Measurements from ENCODE around the gene METRN.
A peak's percentile ranks its signal among the peaks of the same experiment; 100 is the strongest.
"Not testable (repeated sequence)": the region's sequence is repeated elsewhere in the genome, so short reads cannot be mapped to it uniquely, and the experiment has no call there.

METRN gene

DNA sequence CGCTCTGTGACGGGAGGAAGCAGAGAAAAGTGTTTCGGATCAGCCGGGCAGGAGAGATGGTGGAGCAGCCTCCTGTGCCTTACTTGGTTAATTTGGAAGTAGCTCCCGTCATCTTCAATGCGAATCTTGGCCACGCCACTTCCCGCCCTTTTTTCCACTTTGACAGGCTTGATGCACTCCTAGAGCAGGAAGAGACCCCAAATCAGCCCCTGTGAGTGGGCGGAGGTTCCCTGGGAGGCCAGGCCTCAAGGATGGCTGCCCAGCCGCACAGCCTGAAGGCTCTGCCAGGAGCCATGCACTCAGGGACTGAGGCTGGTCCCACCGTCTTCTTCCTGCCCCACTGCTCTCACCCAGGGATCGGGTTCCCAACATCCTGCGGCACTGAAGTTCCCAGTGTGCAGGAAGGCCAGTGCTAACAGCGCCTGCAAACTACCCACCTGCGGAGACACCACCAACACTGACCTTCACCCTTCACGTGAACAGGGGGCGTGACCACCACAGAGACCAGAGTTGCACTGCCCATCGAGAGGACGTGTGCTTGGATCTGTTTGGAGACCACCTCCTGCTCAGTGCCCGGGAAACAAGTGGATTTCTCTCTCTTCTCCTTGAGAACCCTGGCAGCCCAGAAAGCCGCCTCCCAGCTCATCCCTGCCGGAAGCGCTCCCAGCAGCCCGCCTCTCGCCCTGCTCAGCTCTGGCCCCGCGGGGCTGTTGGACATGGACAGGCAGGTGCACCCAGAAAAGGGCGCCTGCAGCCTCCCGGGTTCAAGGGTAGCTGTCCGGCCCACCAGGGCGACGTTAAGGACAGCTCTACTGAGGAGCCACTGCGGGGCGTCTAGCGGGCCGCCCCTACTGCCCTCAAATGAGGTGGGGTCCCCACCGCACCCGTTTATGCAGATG, 24.9 kb downstream of the METRN start:
- DNase-seq = peak; percentile 54

DNA sequence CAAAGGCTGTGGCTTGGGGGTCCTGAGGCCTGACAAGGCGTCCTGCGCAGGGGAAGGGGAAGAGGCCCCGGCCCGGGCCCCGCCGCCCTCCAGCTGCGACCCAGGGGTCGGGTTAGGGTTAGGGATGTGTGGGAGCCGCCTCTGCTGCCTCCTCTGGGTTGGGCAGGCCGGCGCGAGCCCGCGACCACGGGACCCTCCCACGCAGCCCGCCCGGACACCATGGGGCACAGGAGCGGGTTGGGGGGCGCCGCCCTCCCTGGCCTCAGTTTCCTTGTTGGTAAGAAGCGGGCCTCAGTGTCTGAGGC, 25.5 kb downstream of the METRN start:
- DNase-seq = no peak

DNA sequence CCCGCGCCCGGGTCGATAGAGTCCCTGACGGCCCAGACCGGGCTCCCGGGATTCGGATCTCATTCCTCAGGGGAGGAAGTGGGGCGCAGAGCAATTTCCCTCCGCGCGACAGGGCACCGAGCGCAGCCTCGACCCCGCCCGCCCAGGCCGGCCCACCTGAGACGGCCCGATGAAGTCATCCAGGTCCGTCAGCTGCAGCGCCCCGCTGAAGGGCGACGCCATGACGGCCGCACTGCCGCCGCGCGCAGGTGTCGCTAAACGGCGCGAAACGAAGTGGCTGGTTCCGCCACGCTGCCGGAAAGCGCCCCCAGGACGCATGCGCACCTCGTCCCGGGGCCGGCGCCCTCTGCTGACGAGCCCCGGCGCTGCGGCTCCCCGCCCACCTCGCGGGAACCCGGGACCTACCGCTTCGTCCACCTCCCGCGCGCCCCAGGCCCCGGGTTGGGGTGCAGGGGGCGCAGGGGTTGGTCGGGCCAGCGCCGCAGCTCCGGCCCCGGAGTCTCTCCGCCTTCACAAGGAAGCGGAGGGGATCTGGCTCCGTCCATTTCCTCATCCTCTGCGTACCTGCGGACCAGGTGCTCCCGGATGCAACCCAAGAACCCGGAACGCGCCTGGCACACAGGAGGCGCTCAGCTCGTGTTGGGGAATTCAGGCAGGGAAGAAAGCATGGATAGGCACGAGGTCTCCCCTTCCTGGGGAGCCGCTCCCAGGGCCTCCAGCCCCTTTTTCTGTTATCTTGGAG, 26.0 kb downstream of the METRN start, which contains the start of gene CIAO3:
Gene CIAO3, minus strand, starts transcription at position 234 of the 742 bp plus-strand sequence. Its CDS starts 12 bp downstream, at position 222.
- DNase-seq = peak; percentile 93

DNA sequence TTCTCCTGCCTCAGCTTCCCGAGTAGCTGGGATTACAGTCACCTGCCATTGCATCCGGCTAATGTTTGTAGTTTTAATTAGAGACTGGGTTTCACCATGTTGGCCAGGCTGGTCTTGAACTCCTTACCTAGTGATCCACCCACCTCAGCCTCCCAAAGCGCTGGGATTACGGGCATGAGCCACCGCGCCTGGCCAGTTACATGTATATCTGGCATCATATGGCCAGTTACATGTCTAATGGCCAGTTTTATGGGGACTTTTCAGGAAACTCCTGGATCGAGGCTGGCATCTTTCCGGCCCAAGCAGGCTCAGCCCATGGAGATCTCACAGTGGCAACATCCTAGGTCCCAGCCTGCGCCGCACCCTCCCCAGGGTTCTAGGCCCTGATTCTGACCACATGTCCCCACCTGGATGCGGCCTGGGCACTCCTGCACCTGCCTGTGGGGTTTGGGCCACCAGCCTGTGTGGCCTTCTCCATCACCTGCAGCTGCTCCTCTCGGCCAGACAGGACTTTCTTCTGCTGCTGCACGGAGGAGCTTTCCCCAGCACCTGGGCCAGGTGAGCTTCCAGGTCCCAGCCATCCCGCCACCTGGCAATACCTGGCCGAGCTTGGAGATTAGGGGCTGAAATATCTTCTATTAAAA, 27.2 kb downstream of the METRN start:
- peak; percentile 28 for DNase-seq

DNA sequence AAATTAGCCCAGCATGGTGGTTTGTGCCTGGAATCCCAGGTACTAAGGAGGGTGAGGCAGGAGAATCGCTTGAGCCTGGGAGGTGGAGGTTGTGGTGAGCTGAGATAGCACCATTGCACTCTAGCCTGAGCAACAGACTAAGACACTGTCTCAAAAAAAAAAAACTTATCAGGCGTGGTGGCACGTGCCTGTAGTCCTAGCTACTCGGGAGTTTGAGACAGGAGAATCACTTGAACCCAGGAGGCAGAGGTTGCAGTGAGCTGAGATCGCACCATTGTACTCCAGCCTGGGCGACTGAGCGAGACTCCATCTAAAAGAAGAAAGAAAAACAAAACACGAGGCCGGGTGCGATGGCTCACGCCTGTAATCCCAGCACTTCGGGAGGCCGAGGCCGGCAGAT, 28.0 kb downstream of the METRN start:
- DNase-seq = not testable (repeated sequence)

DNA sequence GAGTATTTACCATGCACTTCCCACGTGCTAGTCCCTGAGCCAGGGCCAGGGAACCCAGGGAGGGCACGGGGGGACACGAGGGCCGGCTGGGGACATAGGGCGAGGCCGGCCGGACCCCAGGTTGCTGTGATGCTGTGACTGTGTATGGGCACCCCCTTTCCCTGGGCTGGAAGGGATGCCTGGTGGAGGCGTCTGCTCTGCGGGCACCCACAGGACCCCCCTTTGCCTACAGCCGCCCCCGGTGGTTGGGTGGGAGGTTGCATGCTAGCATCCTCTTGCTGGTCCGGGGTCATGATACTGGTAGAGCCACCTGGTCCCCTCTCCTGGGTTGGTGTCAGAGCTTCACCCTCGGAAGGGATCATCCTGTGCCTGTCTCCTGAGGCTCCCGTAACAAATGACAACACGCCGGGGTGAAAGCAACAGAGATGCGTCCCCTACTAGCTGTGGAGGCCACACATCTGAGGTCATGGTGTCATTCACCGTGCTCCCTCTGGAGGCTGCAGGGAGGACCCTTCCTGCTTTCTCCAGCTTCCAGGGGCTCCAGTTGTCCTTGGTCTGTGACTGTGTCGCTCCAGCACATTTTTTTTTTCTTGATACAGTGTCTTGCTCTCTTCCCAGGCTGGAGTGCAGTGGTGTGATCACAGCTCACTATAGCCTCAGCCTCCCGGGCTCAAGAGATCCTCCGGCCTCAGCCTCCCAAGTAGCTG, 29.0 kb downstream of the METRN start:
- no peak for DNase-seq

DNA sequence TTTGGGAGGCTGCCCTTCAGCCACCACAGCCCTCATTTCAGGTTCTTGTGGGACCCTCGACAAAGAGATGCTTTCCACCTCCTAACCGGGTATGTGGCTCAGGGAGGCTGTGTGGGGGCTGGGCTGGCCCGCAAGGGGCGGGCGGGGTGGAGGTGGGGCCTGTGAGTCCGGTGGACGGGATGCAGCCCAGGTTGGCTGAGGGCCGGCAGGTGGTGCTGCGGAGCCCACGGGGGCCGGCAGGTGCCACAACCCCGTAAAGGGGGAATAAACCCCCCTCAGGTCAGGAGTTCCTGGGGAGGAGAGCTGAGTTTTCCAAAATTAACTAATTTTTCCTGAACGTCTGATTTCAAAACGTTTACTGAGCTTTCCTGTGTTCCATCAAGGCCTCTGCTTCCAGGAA, 30.8 kb downstream of the METRN start:
- peak; percentile 67 for DNase-seq

DNA sequence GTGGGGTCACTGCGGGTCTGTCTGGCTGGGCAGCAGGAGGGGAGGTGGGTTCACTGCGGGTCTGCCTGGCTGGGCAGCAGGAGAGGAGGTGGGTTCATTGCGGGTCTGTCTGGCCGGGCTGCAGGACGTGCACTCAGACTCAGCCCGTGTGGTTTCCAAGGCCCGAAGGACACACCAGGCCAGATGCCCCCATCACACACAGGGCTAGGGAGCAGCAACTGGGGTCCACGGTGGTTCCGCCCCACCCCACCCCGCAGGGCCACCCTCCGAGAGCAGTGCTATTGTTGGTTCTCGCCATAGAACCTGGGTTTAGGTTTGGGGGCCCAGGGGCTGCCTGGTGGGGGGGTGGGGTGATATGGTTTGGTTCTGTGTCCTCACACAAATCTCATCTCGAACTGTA, 31.7 kb downstream of the METRN start:
- DNase-seq = no peak

DNA sequence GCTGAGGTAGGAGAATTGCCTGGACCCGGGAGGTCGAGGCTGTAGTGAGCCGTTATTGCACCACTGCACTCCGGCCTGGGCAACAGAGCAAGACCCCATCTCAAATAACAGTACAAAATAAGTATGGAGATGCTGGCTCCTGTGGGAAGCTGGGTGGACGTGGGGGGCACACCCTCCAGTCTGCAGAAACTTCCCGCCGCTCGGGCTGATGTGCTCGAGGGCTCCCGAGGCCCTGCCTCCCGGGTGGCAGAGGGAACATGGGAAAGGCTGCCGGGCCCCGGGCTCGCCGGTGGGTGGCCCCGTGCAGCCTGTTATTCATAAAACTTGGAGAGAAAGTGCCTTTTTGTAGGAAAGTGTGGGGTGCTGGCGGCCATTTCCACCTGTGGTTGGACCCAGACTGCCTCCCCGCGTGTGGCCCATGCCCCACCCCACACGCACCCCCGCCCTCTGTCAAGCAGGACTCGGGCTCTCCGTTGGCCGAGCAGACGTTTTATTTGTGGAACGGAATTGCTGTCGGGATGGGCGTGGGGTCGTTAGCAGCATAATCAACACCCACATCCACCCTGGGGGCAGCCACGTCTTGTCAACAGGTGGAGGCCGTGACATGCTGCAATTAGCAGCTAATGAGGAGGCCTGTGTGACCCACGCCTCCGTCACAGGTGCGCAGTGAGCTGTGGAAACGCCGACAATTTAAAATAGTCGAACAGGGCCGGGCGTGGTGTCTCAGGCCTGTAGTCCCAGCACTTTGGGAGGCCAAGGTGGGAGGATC, 33.2 kb downstream of the METRN start:
- DNase-seq = peak; percentile 57

DNA sequence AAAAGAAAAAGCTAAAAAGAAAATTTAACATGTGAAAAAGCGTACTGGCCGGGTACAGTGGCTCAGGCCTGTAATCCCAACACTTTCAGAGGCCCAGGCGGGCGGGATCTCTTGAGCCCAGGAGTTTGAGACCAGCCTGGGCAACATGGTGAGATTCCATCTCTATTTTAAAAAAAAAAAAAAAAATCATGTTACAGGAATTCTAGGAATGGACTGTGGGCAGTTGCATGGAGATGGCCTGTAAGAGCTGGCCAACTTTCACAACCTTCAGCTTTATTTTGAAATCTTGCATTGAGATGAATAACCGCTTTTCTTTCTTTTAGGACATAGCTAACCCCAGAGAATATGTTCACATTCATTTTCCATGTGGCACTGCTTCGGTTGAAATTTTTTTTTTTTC, 34.1 kb downstream of the METRN start:
- DNase-seq = no peak

DNA sequence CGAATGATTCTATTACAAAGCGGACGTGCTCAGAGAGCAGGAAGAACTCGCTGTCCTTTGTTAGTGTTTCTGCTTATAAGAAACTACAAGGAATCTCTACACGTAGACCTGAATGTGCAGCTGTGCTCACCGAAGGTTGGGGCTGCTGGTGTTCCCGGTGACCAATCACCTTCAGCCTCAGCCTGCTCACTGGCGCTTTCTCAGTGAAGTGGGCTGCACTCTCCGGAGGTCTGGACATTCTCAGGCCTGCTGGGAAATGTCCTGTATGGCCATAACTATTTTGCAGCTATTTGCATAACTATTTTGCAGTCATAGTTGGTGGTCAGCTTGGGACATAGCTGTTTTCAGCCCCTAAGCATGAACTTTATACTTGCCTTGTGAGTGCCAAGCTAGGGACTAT, 35.6 kb downstream of the METRN start:
- DNase-seq = no peak

DNA sequence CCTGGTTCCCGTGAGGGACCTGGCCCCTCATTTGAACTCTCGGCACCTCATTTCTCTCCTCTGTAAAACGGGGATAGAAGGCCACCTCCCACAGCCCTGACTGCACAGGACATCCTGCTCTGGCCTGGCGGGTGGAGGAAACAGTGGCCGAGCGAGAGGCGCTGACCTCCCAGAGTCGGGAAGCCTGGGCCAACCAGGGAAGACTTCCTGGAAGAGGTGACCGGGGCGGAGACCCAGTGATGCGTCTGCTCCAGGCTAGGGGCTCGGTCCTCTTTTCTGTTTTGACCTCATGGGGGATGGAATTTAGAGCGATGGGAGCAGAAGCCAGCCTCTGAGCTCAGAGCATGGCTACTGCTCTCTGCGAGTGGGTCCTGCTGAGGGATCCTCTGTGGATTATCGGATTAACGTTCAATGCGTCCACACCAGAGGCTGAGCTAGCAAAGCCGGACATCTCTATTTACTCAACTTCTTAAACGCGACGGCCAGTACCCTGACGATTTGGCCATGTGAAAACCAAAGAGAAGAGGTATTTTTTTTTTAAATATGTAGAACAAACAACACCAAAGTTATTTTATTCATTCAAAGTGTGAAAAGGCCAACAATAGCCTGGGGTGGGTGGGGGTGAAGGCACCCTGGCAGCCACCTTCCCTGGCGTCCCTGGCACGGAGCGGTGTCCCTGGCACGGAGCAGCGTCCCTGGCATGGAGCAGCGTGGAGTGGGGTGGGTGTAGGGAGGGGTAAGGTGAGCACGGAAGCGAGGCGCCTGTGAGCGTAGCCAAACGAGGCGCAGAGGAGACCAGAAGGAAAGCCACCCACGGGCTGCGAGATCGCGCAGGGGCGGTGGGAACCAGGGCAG, 36.5 kb downstream of the METRN start:
- no peak for DNase-seq

DNA sequence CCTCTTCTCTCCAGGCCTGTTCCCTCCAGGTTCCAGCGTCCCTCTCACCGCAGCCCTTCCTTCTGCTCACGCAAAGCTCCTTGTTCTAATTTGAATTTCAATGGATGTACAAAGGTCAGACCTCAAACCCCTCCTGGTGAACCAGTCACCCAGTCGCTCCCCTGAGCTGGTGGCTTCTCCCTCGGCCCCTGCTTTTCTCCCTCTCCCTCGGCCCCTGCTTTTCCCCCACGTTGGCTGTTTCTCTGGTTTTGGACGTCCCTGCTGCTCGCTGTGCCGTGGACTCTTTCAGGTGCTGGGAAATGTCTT, 37.0 kb downstream of the METRN start:
- DNase-seq = no peak

DNA sequence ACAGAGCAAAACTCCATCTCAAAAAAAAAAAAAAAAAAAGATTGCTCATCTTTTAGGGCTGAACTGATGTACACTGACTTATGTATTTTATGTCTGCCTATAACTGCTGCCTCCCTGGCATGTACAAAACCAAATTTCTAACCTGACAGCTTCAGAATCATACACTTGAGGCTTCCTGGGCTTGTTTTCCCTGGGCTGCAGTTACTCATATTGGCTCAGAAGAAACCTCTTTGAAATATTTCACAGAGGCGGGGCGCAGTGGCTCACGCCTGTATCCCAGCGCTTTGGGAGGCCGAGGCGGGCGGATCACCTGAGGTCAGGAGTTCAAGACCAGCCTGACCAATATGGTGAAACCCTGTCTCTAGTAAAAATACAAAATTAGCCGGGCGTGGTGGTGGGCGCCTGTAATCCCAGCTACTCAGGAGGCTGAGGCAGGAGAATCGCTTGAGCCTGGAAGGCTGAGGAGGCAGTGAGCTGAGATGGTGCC, 39.2 kb downstream of the METRN start:
- DNase-seq = not testable (repeated sequence)

DNA sequence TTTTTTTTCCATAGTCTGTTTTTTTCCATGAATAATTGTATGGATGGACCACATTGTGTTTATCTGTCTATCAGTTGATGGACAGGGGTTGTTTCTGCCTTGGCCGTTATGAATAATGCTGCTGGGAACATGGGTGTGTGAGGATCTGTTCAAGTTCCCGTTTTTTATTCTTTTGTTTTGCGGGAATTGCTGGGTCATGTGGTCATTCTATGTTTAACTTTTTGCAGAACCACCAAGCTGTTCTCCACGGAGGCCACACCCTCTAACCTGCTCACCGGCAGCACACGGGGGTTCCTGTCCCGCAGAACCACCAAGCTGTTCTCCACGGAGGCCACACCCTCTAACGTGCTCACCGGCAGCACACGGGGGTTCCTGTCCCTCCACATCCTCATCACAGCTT, 39.7 kb downstream of the METRN start:
- no peak for DNase-seq

DNA sequence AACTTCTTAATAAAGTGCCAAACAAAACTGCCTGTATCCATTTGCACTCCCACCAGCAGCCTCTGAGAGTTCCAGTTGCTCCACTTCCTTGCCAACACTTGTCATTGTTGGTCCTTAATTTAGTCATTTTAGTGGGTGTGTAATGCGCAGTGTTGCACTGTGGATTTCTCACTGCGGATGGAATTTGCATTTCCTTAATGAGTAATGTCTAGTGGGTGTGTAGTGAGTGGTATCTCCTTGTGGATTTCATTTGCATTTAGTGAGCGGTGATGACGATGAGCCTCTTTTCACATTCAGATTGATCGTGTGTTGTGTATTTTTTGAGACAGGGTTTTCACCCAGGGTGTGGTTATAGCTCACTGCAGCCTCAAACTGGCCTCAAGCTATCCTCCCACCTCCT, 41.5 kb downstream of the METRN start:
- no peak for DNase-seq

DNA sequence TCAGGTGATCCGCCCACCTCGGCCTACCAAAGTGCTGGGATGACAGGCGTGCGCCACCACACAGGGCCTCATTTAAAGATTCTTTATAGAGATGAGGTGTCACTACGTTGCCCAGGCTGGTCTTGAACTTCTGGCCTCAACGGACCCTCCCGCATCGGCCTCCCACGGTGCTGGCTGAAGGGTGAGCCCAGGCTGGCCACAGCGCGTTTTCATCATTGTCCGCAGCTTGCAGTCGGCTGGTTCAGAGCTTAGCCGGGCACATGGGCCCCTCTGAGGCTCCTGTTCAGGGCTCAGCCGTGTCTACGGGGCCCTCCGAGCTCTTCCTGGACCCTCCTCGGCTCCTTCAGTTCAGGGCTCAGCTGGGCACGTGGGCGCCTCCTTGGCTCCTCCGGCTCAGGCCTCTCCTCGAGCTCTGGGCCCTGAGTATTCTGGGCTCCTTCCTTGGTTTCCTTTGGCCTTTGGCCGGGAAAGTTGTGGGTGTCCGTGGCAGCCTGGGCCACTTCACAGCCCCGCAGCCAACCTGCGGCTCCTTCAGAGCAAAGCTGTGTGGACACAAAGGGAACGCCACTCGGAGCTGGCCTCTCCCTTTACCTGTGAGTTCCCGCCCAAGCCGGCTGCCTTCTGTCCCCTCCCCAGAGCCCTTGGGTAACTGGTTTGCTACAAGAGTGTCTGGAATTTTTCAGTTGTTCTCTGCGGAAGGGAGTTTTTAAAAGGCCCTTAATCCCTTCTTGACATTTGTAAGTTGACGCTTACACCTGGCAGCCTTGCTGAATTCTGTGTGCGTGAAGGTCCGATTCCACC, 44.4 kb downstream of the METRN start:
- DNase-seq = no peak

DNA sequence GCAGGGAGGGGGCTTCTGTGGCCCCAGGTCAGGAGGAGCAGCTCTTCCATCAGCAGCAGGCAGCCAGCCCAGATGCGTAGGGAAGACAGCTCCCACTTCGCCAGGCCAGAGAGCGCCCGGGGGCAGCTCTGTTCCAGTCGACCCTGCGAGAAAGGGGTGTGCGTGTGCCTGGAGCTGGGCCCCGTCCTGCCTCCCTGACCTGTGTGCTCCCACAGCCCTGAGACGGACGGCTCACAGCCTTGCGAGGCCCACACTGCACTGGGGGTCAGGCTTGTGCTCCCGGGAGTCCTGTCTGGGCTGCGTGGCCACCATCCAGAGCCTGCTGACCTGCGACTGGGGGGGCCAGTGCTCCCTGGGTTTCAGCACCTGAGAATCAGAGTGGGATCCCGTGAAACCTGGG, 45.1 kb downstream of the METRN start:
- no peak for DNase-seq

DNA sequence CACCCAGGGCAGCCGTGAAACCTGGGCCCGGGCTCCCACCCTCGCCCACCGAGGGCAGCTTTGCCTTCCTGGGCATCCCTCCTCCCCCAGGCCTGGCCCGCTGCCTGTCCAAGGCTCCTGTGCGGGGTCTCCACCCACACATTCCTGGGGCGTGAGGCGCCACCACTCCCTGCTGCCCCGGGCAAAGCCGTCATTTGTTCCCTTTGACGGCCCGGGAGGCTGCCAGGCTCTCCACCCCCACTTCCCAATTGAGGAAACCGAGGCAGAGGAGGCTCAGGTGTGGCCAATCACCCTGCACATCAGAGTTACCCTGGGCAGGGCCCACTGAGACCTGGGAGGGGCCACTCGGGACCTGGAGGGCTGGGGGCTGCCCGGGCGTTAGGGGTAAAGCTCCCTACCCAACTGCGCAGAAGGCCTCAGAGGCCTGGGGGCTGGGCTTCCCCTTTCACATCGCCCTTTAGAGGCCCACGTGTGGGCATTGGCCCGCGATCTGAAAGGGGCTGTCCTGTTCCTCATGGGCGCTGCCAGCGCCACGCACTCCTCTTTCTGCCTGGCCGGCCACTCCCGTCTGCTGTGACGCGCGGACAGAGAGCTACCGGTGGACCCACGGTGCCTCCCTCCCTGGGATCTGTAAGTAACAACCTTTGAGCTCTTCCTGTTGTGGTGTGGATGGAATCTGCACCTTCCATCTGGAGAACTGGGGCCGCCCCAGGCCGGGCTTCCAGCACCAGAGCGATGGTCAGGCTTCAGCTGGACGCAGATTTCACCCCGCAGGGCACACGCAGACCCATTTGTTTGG, 45.8 kb downstream of the METRN start, which contains the start of gene MSLN:
Gene MSLN, plus strand, starts transcription at position 190 of the 799 bp plus-strand sequence. CDS start 1,947 bp downstream, outside the sequence.
- no peak for DNase-seq
